ENCODE measurements around the gene CRHR2.

CRHR2 gene

GRCh38 chr7:30717181-30717580 lies 34.9 kb upstream of the CRHR2 start (continued):
- TF ChIP-seq HIC1 (tag by site-specific recombination; IDR thresholded peaks at IDR 0.05), result no peak
- TF ChIP-seq ZNF513 (tag by site-specific recombination; IDR thresholded peaks at IDR 0.05), result no peak
- no peak for TF ChIP-seq KLF1 (tag by site-specific recombination; IDR thresholded peaks at IDR 0.05)

GRCh38 chr7:30714129-30714528 lies 31.9 kb upstream of the CRHR2 start:
- H3K36me3 ChIP-seq (ENCODE audit: control insufficient read depth in 2 of 2, insufficient read depth in 1 of 2, low read length in 2 of 2), result no peaks in the 10 kb centered on the region
- ChIA-PET POLR2A (no interaction called here), CTCF (no interaction called here)
- H3K9me3 ChIP-seq (ENCODE audit: control insufficient read depth, insufficient read depth, low read depth, low read length), result no peaks in the 10 kb centered on the region
- H3K4me1 ChIP-seq (ENCODE audit: control insufficient read depth, insufficient read depth, low read length), result no peaks in the 10 kb centered on the region
- TF ChIP-seq ZNF692 (tag by site-specific recombination; IDR thresholded peaks at IDR 0.05), result no peak
- TF ChIP-seq ZNF169 (tag by site-specific recombination; IDR thresholded peaks at IDR 0.05), result no peak
- TF ChIP-seq TRIM28 (IDR thresholded peaks at IDR 0.05; ENCODE audit: borderline replicate concordance, low read length), result no peak
- no peak for TF ChIP-seq ZBTB21 (tag by site-specific recombination; IDR thresholded peaks at IDR 0.05)
- no peak for TF ChIP-seq MZF1 (tag by site-specific recombination; IDR thresholded peaks at IDR 0.05; ENCODE audit: borderline replicate concordance)
- TF ChIP-seq ZEB2 (tag by site-specific recombination; IDR thresholded peaks at IDR 0.05), result no peak
- no peak for TF ChIP-seq ZNF639 (tag by site-specific recombination; IDR thresholded peaks at IDR 0.05)
- TF ChIP-seq GFI1B (tag by site-specific recombination; IDR thresholded peaks at IDR 0.05), result no peak
- TF ChIP-seq ZNF701 (tag by site-specific recombination; IDR thresholded peaks at IDR 0.05), result no peak
- no peak for TF ChIP-seq ZNF274 (IDR thresholded peaks at IDR 0.05; ENCODE audit: low read length)
- no peak for TF ChIP-seq ZNF274 (tag by site-specific recombination; IDR thresholded peaks at IDR 0.05; ENCODE audit: borderline replicate concordance)
- no peak for TF ChIP-seq ZNF223 (tag by site-specific recombination; IDR thresholded peaks at IDR 0.05)
- TF ChIP-seq ZNF555 (tag by site-specific recombination; conservative IDR thresholded peaks at IDR 0.05), result no peak
- no peak for TF ChIP-seq ZNF2 (tag by site-specific recombination; IDR thresholded peaks at IDR 0.05)
- no peak for TF ChIP-seq PRDM4 (tag by site-specific recombination; IDR thresholded peaks at IDR 0.05)
- TF ChIP-seq ZNF624 (tag by site-specific recombination; IDR thresholded peaks at IDR 0.05), result no peak
- TF ChIP-seq OSR2 (tag by site-specific recombination; IDR thresholded peaks at IDR 0.05), result no peak
- TF ChIP-seq ZNF514 (tag by site-specific recombination; IDR thresholded peaks at IDR 0.05), result no peak
- TF ChIP-seq KLF7 (tag by site-specific recombination; IDR thresholded peaks at IDR 0.05; ENCODE audit: borderline replicate concordance), result no peak
- no peak for TF ChIP-seq ZNF426 (tag by site-specific recombination; IDR thresholded peaks at IDR 0.05)
- no peak for TF ChIP-seq ZNF658 (tag by site-specific recombination; IDR thresholded peaks at IDR 0.05)
- H3K4me3 ChIP-seq (ENCODE audit: low read depth, low read length), result no peak overlapping the region
- no peak overlapping the region for H3K27ac ChIP-seq (ENCODE audit: extremely low read depth, low read depth, low read length)

All from HEK293 (cell line).